ENCODE measurements around the gene LSP1.

LSP1 gene

GRCh38 chr11:1924181-1924580 is 71.3 kb downstream of the LSP1 start:
- no peak for TF ChIP-seq MAX (IDR thresholded peaks at IDR 0.05; ENCODE audit: low read depth, low read length)
- no peak for TF ChIP-seq POLR2A (IDR thresholded peaks at IDR 0.05; ENCODE audit: extremely low read depth, insufficient read length)
- TF ChIP-seq MYC (IDR thresholded peaks at IDR 0.05; ENCODE audit: low read depth, low read length): no peak
- no peak for TF ChIP-seq CTCF (IDR thresholded peaks at IDR 0.05; ENCODE audit: low read depth, low read length)
- no peak for DNase-seq (ENCODE audit: low read depth)
- H3K4me3 ChIP-seq (ENCODE audit: low read depth, low read length): no peak overlapping the region

- DNase-seq (ENCODE audit: low read depth): no peak
- TF ChIP-seq MAX (IDR thresholded peaks at IDR 0.05; ENCODE audit: low read depth, low read length) (no peak), CTCF (IDR thresholded peaks at IDR 0.05; ENCODE audit: low read depth, low read length) (no peak), MYC (IDR thresholded peaks at IDR 0.05; ENCODE audit: low read depth, low read length) (no peak), POLR2A (IDR thresholded peaks at IDR 0.05; ENCODE audit: extremely low read depth, insufficient read length) (no peak)
- H3K4me3 ChIP-seq (ENCODE audit: low read depth, low read length): no peak overlapping the region
These were observed 71.9 kb downstream of the LSP1 start for GRCh38 chr11:1924646-1925372.

- no peak for DNase-seq (ENCODE audit: low read depth)
- no peak for TF ChIP-seq MYC (IDR thresholded peaks at IDR 0.05; ENCODE audit: low read depth, low read length)
- TF ChIP-seq CTCF (IDR thresholded peaks at IDR 0.05; ENCODE audit: low read depth, low read length): no peak
- no peak for TF ChIP-seq POLR2A (IDR thresholded peaks at IDR 0.05; ENCODE audit: extremely low read depth, insufficient read length)
- TF ChIP-seq MAX (IDR thresholded peaks at IDR 0.05; ENCODE audit: low read depth, low read length): no peak
- no peak overlapping the region for H3K4me3 ChIP-seq (ENCODE audit: low read depth, low read length)
These were observed 72.7 kb downstream of the LSP1 start for GRCh38 chr11:1925373-1926155.

GRCh38 chr11:1926156-1927025 is 73.5 kb downstream of the LSP1 start:
- TF ChIP-seq CTCF (IDR thresholded peaks at IDR 0.05; ENCODE audit: low read depth, low read length) (no peak), MYC (IDR thresholded peaks at IDR 0.05; ENCODE audit: low read depth, low read length) (no peak), MAX (IDR thresholded peaks at IDR 0.05; ENCODE audit: low read depth, low read length) (no peak), POLR2A (IDR thresholded peaks at IDR 0.05; ENCODE audit: extremely low read depth, insufficient read length) (no peak)
- H3K4me3 ChIP-seq (ENCODE audit: low read depth, low read length): no peak overlapping the region
- DNase-seq (ENCODE audit: low read depth): no peak

- no peak overlapping the region for H3K4me3 ChIP-seq (ENCODE audit: low read depth, low read length)
- no peak for TF ChIP-seq CTCF (IDR thresholded peaks at IDR 0.05; ENCODE audit: low read depth, low read length)
- no peak for TF ChIP-seq MAX (IDR thresholded peaks at IDR 0.05; ENCODE audit: low read depth, low read length)
- no peak for TF ChIP-seq POLR2A (IDR thresholded peaks at IDR 0.05; ENCODE audit: extremely low read depth, insufficient read length)
- TF ChIP-seq MYC (IDR thresholded peaks at IDR 0.05; ENCODE audit: low read depth, low read length): no peak
- no peak for DNase-seq (ENCODE audit: low read depth)
These were observed 74.4 kb downstream of the LSP1 start for GRCh38 chr11:1927026-1927847.

Measured in NB4 (cell line).